ENCODE measurements around the gene EVC. TPM values are rescaled to one million over a fixed set of nuclear protein-coding genes. Genes with fewer than 3 reads are reported as not detected.

The EVC gene
- total RNA-seq, 1 experiment from 2014 or later, result not detected

DNA sequence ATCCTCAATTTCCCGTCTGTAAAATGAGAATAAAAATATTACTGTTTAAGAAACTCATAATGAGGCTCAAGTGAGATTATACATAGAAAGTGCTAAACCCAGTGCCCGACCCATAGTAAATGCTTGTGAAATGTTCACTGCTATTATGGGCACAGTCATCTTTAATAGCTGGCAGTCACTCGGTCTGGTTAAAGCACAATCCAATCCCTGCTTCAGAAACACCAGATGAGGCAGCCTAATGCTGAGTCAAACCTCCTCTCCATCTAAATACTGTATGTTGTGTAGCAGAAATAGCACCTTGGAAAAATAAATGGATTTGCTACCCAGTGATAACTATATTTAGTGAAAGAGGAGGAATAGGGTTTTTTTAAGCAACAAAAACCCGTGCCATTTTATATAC, 17.1 kb upstream of the EVC start:
- BruUV-seq (replicated peaks), result no TSS peak
- Mint-ChIP-seq H3K27me3 (ENCODE audit: insufficient read depth, unreplicated experiment) (peaks cover 7% of the 10 kb centered on the region), H3K36me3 (ENCODE audit: insufficient read depth, unreplicated experiment) (no peaks in the 10 kb centered on the region), H3K4me1 (ENCODE audit: low read depth, unreplicated experiment) (no peaks in the 10 kb centered on the region), H3K27ac (ENCODE audit: unreplicated experiment) (no peak overlapping the region), H3K4me3 (ENCODE audit: unreplicated experiment) (no peak overlapping the region), H3K9me3 (ENCODE audit: unreplicated experiment) (no peaks in the 10 kb centered on the region)
- TF ChIP-seq, protein P1, sequence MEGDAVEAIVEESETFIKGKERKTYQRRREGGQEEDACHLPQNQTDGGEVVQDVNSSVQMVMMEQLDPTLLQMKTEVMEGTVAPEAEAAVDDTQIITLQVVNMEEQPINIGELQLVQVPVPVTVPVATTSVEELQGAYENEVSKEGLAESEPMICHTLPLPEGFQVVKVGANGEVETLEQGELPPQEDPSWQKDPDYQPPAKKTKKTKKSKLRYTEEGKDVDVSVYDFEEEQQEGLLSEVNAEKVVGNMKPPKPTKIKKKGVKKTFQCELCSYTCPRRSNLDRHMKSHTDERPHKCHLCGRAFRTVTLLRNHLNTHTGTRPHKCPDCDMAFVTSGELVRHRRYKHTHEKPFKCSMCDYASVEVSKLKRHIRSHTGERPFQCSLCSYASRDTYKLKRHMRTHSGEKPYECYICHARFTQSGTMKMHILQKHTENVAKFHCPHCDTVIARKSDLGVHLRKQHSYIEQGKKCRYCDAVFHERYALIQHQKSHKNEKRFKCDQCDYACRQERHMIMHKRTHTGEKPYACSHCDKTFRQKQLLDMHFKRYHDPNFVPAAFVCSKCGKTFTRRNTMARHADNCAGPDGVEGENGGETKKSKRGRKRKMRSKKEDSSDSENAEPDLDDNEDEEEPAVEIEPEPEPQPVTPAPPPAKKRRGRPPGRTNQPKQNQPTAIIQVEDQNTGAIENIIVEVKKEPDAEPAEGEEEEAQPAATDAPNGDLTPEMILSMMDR (IDR thresholded peaks at IDR 0.05; ENCODE audit: insufficient read depth in 1 of 2, low read depth in 1 of 2, low read length in 1 of 2, severe bottlenecking in 1 of 2, unreplicated experiment in 1 of 2), result no peak
- H3K9me3 ChIP-seq, result no peaks in the 10 kb centered on the region
- intact Hi-C loops (cut with micrococcal nuclease; ENCODE audit: unreplicated experiment), result no loop called here
- DNase-seq, result no peak
- no peaks in the 10 kb centered on the region; the same call in 1 of the 2 replicates for H3K27me3 ChIP-seq (replicated peaks; ENCODE audit: control insufficient read depth, insufficient read depth, low read length)
- H3K36me3 ChIP-seq (ENCODE audit: control insufficient read depth, insufficient read depth, low read length), result no peaks in the 10 kb centered on the region
- POLR2A ChIA-PET, result no interaction called here
- no peak overlapping the region for H3K4me3 ChIP-seq (ENCODE audit: low read depth, low read length)
- H3K4me1 ChIP-seq, result no peaks in the 10 kb centered on the region
- CTCF ChIA-PET, result no interaction called here

DNA sequence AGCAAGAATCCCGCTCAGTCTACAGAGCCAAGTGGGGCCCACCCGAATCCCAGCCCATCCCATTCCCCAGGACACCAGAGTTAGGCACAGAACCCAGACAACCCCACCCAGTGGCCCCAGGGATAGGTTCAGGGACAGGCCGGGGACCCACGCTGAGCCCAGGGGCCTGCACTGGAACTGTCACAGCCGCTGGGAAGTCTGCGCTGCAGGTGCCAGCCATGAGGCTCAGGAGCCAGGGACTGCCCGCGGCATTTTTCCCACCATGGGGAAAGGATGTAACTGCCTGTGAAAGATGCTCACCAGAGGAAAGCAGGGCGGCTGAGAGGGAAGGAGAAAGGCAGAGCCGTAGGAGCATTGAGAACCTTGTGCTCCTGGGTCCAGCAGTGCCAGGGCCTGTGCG, 14.7 kb upstream of the EVC start:
- CTCF ChIA-PET, result no interaction called here
- BruUV-seq (replicated peaks), result no TSS peak
- no peaks in the 10 kb centered on the region for H3K9me3 ChIP-seq

DNA sequence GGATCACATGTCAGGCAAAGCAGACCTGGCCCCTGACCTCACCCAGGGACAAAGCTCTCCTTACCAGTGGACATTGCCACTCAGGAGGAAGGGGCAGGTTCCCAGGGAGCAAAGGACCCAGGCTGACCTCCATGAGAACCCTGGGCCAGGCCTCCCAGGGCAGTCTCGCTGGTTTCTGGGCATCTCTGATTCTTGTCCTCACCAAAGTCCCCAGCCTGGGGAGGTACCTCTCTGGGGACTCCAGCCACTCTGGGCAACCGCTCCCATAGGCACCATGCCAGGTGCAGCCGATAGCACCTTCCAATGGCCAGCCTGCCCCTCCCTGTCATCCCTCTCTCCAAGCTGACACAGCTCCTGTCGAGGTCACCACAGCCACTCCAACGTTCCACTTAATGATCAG, 10.5 kb upstream of the EVC start:
- no TSS peak for BruUV-seq (replicated peaks)
- H3K9me3 ChIP-seq, result no peaks in the 10 kb centered on the region
- ChIA-PET POLR2A (no interaction called here), CTCF (no interaction called here)
- no peaks in the 10 kb centered on the region for H3K36me3 Mint-ChIP-seq (ENCODE audit: insufficient read depth, unreplicated experiment)
- peaks cover 6% of the 10 kb centered on the region for H3K9me3 Mint-ChIP-seq (ENCODE audit: unreplicated experiment)
- H3K36me3 ChIP-seq (ENCODE audit: control insufficient read depth, insufficient read depth, low read length), result no peaks in the 10 kb centered on the region
- no peak overlapping the region for H3K4me3 ChIP-seq (ENCODE audit: low read depth, low read length)
- H3K27me3 Mint-ChIP-seq (ENCODE audit: insufficient read depth, unreplicated experiment), result peaks cover 12% of the 10 kb centered on the region
- DNase-seq, result no peak
- no peaks in the 10 kb centered on the region for H3K27me3 ChIP-seq (replicated peaks; ENCODE audit: control insufficient read depth, insufficient read depth, low read length)
- TF ChIP-seq, protein P1 (IDR thresholded peaks at IDR 0.05; ENCODE audit: insufficient read depth in 1 of 2, low read depth in 1 of 2, low read length in 1 of 2, severe bottlenecking in 1 of 2, unreplicated experiment in 1 of 2), result no peak
- no peak overlapping the region for H3K4me3 Mint-ChIP-seq (ENCODE audit: unreplicated experiment)
- no peaks in the 10 kb centered on the region for H3K4me1 Mint-ChIP-seq (ENCODE audit: low read depth, unreplicated experiment)
- no peak overlapping the region for H3K27ac Mint-ChIP-seq (ENCODE audit: unreplicated experiment)
- H3K4me1 ChIP-seq, result no peaks in the 10 kb centered on the region
- intact Hi-C loops (cut with micrococcal nuclease; ENCODE audit: unreplicated experiment), result no loop called here

More for the DNA sequence above, 14.7 kb upstream of the EVC start:
- intact Hi-C loops (cut with micrococcal nuclease; ENCODE audit: unreplicated experiment), result no loop called here
- no peaks in the 10 kb centered on the region for H3K36me3 Mint-ChIP-seq (ENCODE audit: insufficient read depth, unreplicated experiment)
- H3K27ac Mint-ChIP-seq (ENCODE audit: unreplicated experiment), result no peak overlapping the region
- no peak overlapping the region for H3K4me3 Mint-ChIP-seq (ENCODE audit: unreplicated experiment)
- no peaks in the 10 kb centered on the region for H3K9me3 Mint-ChIP-seq (ENCODE audit: unreplicated experiment)
- H3K4me1 Mint-ChIP-seq (ENCODE audit: low read depth, unreplicated experiment), result no peaks in the 10 kb centered on the region
- H3K27me3 ChIP-seq (replicated peaks; ENCODE audit: control insufficient read depth, insufficient read depth, low read length), result no peaks in the 10 kb centered on the region; the same call in 1 of the 2 replicates
- no peaks in the 10 kb centered on the region for H3K4me1 ChIP-seq
- H3K27me3 Mint-ChIP-seq (ENCODE audit: insufficient read depth, unreplicated experiment), result peaks cover 6% of the 10 kb centered on the region
- DNase-seq, result no peak
- no peak overlapping the region for H3K4me3 ChIP-seq (ENCODE audit: low read depth, low read length)
- POLR2A ChIA-PET, result no interaction called here
- TF ChIP-seq, protein P1 (IDR thresholded peaks at IDR 0.05; ENCODE audit: insufficient read depth in 1 of 2, low read depth in 1 of 2, low read length in 1 of 2, severe bottlenecking in 1 of 2, unreplicated experiment in 1 of 2), result no peak
- H3K36me3 ChIP-seq (ENCODE audit: control insufficient read depth, insufficient read depth, low read length), result no peaks in the 10 kb centered on the region

Data from Caco-2 (cell line).